Neuronal stem cell (in vitro differentiated cells): Measurements from ENCODE around the gene CDCA8.

Experiments used
- DNase-seq: peaks from one replicate; pipeline ENCODE4 v3.0.0-alpha.2; 2013; ENCODE audit warnings: low spot score
- H2AFZ ChIP-seq: one replicate; pipeline ENCODE4 v1.6.1; 2013; ENCODE audit warnings: mild to moderate bottlenecking, low read length, inconsistent platforms
- H2AK5ac ChIP-seq: 2 replicates; pipeline ENCODE4 v1.6.1; 2013; ENCODE audit warnings: low read depth, mild to moderate bottlenecking, inconsistent platforms, low read length, moderate library complexity, mixed read lengths
- H2BK120ac ChIP-seq: 2 replicates; pipeline ENCODE4 v1.6.1; 2013; ENCODE audit warnings: low read depth, mild to moderate bottlenecking, inconsistent platforms, low read length, moderate library complexity, mixed read lengths
- H2BK12ac ChIP-seq: one replicate; pipeline ENCODE4 v1.6.1; 2013; ENCODE audit warnings: low read length, inconsistent platforms
- H2BK15ac ChIP-seq: 2 replicates; pipeline ENCODE4 v1.6.1; 2013; ENCODE audit warnings: mild to moderate bottlenecking, low read length, inconsistent platforms, mixed read lengths
- H2BK5ac ChIP-seq: one replicate; pipeline ENCODE4 v1.6.1; 2013; ENCODE audit warnings: inconsistent platforms, mild to moderate bottlenecking, low read length, moderate library complexity
- H3K14ac ChIP-seq: one replicate; pipeline ENCODE4 v1.6.1; 2013; ENCODE audit warnings: low read length, inconsistent platforms
- H3K18ac ChIP-seq: 2 replicates; pipeline ENCODE4 v1.6.1; 2013; ENCODE audit warnings: low read length, inconsistent platforms
- H3K23ac ChIP-seq: 2 replicates; pipeline ENCODE4 v1.6.1; 2013; ENCODE audit warnings: low read depth, mild to moderate bottlenecking, mixed read lengths, low read length, inconsistent platforms; ENCODE audit not compliant: poor library complexity
- H3K27ac ChIP-seq: replicated peaks from 3 replicates; pipeline ENCODE4 v1.5.1; 2013; ENCODE audit warnings: low read length, inconsistent platforms
- H3K27me3 ChIP-seq, 3 experiments: 2 replicates each; pipeline ENCODE4 v1.6.1; 2013; ENCODE audit warnings: low read length in 3 of 3, mild to moderate bottlenecking in 2 of 3, inconsistent platforms in 1 of 3, low read depth in 1 of 3, mixed read lengths in 1 of 3, moderate library complexity in 1 of 3; ENCODE audit not compliant: control insufficient read depth in 3 of 3, insufficient read depth in 3 of 3
- H3K36me3 ChIP-seq, 2 donors: replicated peaks in 1 of 2; 2 replicates each; pipeline ENCODE4 v1.6.1; 2013; ENCODE audit warnings: low read length in 2 of 2; ENCODE audit not compliant: control insufficient read depth in 2 of 2, insufficient read depth in 2 of 2
- H3K4ac ChIP-seq: 2 replicates; pipeline ENCODE4 v1.6.1; 2013; ENCODE audit warnings: inconsistent platforms, mild to moderate bottlenecking, low read length, moderate library complexity
- H3K4me1 ChIP-seq, 2 donors: 1 replicate in 1 of 2; 2 replicates in 1 of 2; pipeline ENCODE4 v1.6.1; 2013; ENCODE audit warnings: low read length in 2 of 2, low read depth in 1 of 2; ENCODE audit not compliant: control insufficient read depth in 2 of 2, insufficient read depth in 1 of 2
- H3K4me2 ChIP-seq: one replicate; pipeline ENCODE4 v1.6.1; 2013; ENCODE audit warnings: mild to moderate bottlenecking, low read length, inconsistent platforms; ENCODE audit not compliant: insufficient read depth, poor library complexity, severe bottlenecking
- H3K4me3 ChIP-seq, 2 donors: 2 replicates each; pipeline ENCODE4 v1.5.1; 2013; ENCODE audit warnings: low read length in 2 of 2, mild to moderate bottlenecking in 2 of 2, inconsistent platforms in 1 of 2, moderate library complexity in 1 of 2
- H3K79me1 ChIP-seq: one replicate; pipeline ENCODE4 v1.6.1; 2013; ENCODE audit warnings: low read depth, mild to moderate bottlenecking, inconsistent platforms, low read length, moderate library complexity
- H3K9ac ChIP-seq: one replicate; pipeline ENCODE4 v1.6.1; 2013; ENCODE audit warnings: mild to moderate bottlenecking, low read depth, low read length, inconsistent platforms; ENCODE audit not compliant: poor library complexity
- H3K9me3 ChIP-seq, 2 donors: replicated peaks in 1 of 2; 2 replicates each; pipeline versions ENCODE3 to v1.6.1; 2013; ENCODE audit warnings: low read length in 2 of 2, mild to moderate bottlenecking in 2 of 2, inconsistent platforms in 1 of 2, low read depth in 1 of 2, mixed read lengths in 1 of 2, moderate library complexity in 1 of 2; ENCODE audit not compliant: control insufficient read depth in 2 of 2, insufficient read depth in 1 of 2
- H4K8ac ChIP-seq: one replicate; pipeline ENCODE4 v1.6.1; 2013; ENCODE audit warnings: low read depth, mild to moderate bottlenecking, inconsistent platforms, low read length, moderate library complexity
- H4K91ac ChIP-seq: one replicate; pipeline ENCODE4 v1.6.1; 2013; ENCODE audit warnings: low read length, low read depth, mild to moderate bottlenecking, inconsistent platforms; ENCODE audit not compliant: poor library complexity
- WGBS, 2 donors: extraction: QIAGEN DNeasy Blood & Tissue Kit; methylation state at CpG; one replicate each; pipeline ENCODE4 v1.1.7; 2013; ENCODE audit warnings: missing lambda C conversion rate in 2 of 2, mixed read lengths in 1 of 2; ENCODE audit not compliant: insufficient read length in 2 of 2, insufficient replicate concordance in 1 of 2; ENCODE audit errors: extremely low coverage in 2 of 2; 5-methylcytosine and 5-hydroxymethylcytosine counted together

The CDCA8 gene

DNA sequence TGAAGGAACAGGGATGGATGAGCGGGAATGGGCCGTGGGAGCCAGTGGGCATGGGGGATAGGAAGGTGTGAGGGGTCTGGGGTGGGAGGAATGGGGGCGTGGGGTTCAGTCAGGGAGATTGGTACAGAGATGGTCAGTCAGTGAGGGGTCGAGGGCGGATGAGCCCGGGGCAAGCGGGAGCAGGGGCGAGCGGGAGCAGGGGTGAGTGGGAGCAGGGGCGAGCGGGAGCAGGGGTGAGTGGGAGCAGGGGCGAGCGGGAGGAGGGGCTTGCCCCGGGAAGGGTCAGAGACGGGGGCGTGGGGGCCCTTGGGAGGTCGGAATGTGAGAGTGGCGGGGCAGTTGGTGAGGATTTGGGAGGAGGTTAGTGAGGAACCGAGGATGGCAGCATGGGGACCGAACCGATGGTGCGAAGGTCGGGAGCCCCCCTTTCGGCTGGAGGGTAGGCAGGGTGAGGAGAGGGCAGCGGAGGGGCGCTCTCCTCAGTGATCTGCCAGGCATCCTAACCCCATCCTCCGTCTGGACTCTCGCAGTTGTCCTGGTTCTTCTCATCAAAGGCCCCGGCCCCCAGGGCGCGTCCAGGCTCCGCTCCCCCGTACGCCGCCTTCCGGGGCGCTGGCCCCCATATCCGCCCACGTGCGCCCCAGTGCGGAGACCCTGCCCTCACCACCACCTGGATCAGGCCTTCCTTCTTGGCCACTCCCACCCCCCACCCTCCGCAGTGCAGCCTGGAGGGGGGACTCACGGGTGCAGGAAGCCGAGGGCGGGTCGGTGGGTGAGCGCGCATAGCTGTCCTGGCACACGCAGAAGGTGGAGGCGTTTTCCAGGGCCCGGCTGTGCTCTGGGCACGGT is 61.4 kb downstream of the CDCA8 start:
- Histone ChIP-seq H3K9me3 (no peaks in the 10 kb centered on the region), H3K4me3 (peak overlapping the region in 1 of 2 donors; percentile 9), H3K23ac (peak overlapping the region; percentile 65), H2BK15ac (no peak overlapping the region), H3K4me1 (peaks cover 0 to 2% of the 10 kb centered on the region in 2 donors), H2AK5ac (peak overlapping the region; percentile 37), H3K27ac (no peak overlapping the region), H2AFZ (peak overlapping the region; percentile 86), H2BK12ac (peak overlapping the region; percentile 41), H3K36me3 (no peaks in the 10 kb centered on the region), H3K27me3 (peaks cover 16 to 87% (median 69%) of the 10 kb centered on the region in 3 experiments), H4K91ac (no peak overlapping the region), H3K9ac (peak overlapping the region; percentile 70), H3K4ac (no peak overlapping the region), H3K18ac (peak overlapping the region; percentile 64), H4K8ac (peak overlapping the region; percentile 3), H2BK5ac (no peak overlapping the region), H3K79me1 (no peaks in the 10 kb centered on the region), H2BK120ac (no peak overlapping the region), H3K14ac (peak overlapping the region; percentile 38), H3K4me2 (no peak overlapping the region)
- DNase-seq = no peak
- no CpG with 5 or more reads among the region's 52 CpGs for WGBS, 2 donors

DNA sequence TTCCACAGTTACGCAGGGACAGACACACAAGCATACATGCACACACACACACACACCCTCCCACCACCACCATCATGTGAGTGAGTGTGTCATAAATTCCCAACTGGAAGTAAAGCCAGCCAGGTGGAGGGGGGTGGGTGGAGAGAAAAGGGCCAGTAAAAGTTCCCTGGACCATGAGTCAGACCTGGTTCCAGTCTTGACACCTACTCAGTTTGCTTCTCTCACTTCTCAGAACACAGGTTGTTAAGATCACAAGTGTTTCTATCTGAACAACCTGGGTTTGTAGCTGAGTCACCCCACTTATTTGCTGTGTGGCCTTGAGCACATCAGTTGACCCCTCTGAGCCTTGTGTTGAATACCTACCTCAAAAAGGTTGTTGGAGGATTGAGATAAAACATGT is 63.0 kb downstream of the CDCA8 start:
- H3K27ac ChIP-seq = no peak overlapping the region
- no peak overlapping the region for H2BK15ac ChIP-seq
- H2AFZ ChIP-seq = no peak overlapping the region
- no peak overlapping the region for H3K18ac ChIP-seq
- H3K9me3 ChIP-seq = no peaks in the 10 kb centered on the region
- no peaks in the 10 kb centered on the region for H3K79me1 ChIP-seq
- H2AK5ac ChIP-seq = no peak overlapping the region
- no CpG with 5 or more reads among the region's 1 CpG for WGBS, 2 donors
- H3K36me3 ChIP-seq = no peaks in the 10 kb centered on the region
- DNase-seq = no peak
- peaks cover 0 to 2% of the 10 kb centered on the region in 2 donors for H3K4me1 ChIP-seq
- no peak overlapping the region for H4K8ac ChIP-seq
- no peak overlapping the region for H3K9ac ChIP-seq
- H2BK120ac ChIP-seq = no peak overlapping the region
- H2BK12ac ChIP-seq = no peak overlapping the region
- no peak overlapping the region for H4K91ac ChIP-seq
- H3K4ac ChIP-seq = no peak overlapping the region
- no peak overlapping the region for H3K4me3 ChIP-seq
- H3K14ac ChIP-seq = no peak overlapping the region
- no peak overlapping the region for H3K23ac ChIP-seq
- no peak overlapping the region for H2BK5ac ChIP-seq
- peaks cover 16 to 94% (median 77%) of the 10 kb centered on the region in 3 experiments for H3K27me3 ChIP-seq
- H3K4me2 ChIP-seq = no peak overlapping the region

DNA sequence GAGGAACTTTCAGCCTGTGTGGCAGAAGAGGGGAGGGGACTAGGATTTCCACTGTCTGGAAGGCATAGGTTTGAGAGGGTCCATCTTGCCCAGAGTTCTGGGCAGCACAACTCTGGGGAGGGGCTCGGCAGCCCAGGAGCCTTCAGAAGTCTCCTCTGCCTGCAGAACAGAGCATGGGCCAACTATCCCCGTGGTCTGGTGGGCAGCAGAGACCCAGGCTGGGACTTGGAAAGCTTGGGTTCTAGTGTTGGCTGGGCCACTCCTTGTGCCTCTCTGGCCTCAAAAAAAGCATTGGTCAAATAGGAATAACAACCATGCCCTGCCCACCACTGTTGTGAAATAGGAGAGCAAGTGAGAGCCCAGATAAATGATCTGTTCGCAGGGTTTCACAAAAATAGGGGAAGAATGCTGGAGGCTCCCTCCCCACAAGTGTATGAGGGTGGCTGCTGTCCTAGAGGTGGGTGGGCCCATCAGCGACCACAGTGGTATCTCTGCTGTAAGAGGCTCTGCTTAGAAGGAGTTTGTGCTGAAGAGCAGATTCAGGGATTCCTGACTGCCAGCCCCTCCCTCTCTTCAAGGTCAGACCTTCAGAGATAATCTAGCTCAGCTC is 63.7 kb downstream of the CDCA8 start:
- H4K91ac ChIP-seq = no peak overlapping the region
- H2AK5ac ChIP-seq = no peak overlapping the region
- H3K23ac ChIP-seq = no peak overlapping the region
- H3K4me3 ChIP-seq = no peak overlapping the region
- no peak overlapping the region for H3K9ac ChIP-seq
- no peak for DNase-seq
- H3K4me2 ChIP-seq = no peak overlapping the region
- H3K79me1 ChIP-seq = no peaks in the 10 kb centered on the region
- no peak overlapping the region for H2BK120ac ChIP-seq
- H3K9me3 ChIP-seq = no peaks in the 10 kb centered on the region
- H2BK15ac ChIP-seq = no peak overlapping the region
- H3K4ac ChIP-seq = no peak overlapping the region
- no CpG with 5 or more reads among the region's 4 CpGs for WGBS, 2 donors
- no peak overlapping the region for H2BK12ac ChIP-seq
- peaks cover 16 to 92% (median 77%) of the 10 kb centered on the region in 3 experiments for H3K27me3 ChIP-seq
- no peak overlapping the region for H3K18ac ChIP-seq
- no peak overlapping the region for H4K8ac ChIP-seq
- H2BK5ac ChIP-seq = no peak overlapping the region
- H3K14ac ChIP-seq = no peak overlapping the region
- no peak overlapping the region for H2AFZ ChIP-seq
- peaks cover 0 to 2% of the 10 kb centered on the region in 2 donors for H3K4me1 ChIP-seq
- H3K27ac ChIP-seq = no peak overlapping the region
- no peaks in the 10 kb centered on the region for H3K36me3 ChIP-seq
